HG03457 (cell line): ENCODE results near the gene DLX5.
A peak's percentile ranks its signal among the peaks of the same experiment; 100 is the strongest.
"Not testable (repeated sequence)": the region's sequence is repeated elsewhere in the genome, so short reads cannot be mapped to it uniquely, and the experiment has no call there.

ENCODE experiments used
- ATAC-seq: cut with Tn5 transposase; IDR thresholded peaks from one replicate; pipeline ENCODE4 v1.9.1; 2021; ENCODE audit warnings: moderate number of reproducible peaks; ENCODE audit not compliant: unreplicated experiment

DLX5 gene

GRCh38 chr7:97024209-97025129 lies at the start of gene DLX5:
Gene DLX5 (minus strand): TSS chr7:97024831. CDS start chr7:97024623, 208 bp downstream.
- no peak for ATAC-seq

GRCh38 chr7:97072025-97072424 lies 47.4 kb upstream of the DLX5 start:
- ATAC-seq: not testable (repeated sequence)

GRCh38 chr7:97064972-97065587 lies 40.4 kb upstream of the DLX5 start:
- peak; percentile 69 for ATAC-seq

- no peak for ATAC-seq
Measured at GRCh38 chr7:97064020-97064419, 39.4 kb upstream of the DLX5 start.

GRCh38 chr7:97043281-97043680 lies 18.6 kb upstream of the DLX5 start:
- no peak for ATAC-seq

GRCh38 chr7:97039374-97040065 lies 14.9 kb upstream of the DLX5 start:
- ATAC-seq: no peak

DNA sequence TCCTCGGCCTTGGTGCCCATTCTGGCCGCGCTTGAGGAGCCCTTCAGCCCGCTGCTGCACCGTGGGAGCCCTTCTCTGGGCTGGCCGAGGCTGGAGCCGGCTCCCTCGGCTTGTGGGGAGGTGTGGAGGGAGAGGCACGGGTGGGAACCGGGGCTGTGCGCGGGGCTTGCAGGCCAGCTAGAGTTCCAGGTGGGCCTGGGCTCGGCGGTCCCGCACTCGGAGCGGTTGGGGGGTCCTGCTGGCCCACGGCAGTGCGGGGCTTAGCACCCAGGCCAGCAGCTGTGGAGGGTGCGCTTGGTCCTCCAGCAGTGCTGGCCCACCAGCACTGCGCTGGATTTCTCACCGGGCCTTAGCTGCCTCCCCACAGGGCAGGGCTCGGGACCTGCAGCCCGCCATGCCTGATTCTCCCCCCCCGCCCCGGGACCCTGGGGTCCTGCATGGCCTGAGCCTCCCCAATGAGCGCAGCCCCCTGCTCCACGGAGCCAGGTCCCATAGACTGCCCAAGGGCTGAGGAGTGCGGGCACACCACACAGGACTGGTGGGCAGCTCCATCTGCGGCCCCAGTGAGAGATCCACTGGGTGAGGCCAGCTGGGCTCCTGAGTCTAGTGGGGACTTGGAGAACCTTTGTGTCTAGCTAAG lies 9.7 kb upstream of the DLX5 start:
- not testable (repeated sequence) for ATAC-seq

- ATAC-seq: peak; percentile 80
Measured at GRCh38 chr7:97027427-97028234, 3.0 kb upstream of the DLX5 start.

- no peak for ATAC-seq
Measured at GRCh38 chr7:97026715-97027426, 2.2 kb upstream of the DLX5 start.

DNA sequence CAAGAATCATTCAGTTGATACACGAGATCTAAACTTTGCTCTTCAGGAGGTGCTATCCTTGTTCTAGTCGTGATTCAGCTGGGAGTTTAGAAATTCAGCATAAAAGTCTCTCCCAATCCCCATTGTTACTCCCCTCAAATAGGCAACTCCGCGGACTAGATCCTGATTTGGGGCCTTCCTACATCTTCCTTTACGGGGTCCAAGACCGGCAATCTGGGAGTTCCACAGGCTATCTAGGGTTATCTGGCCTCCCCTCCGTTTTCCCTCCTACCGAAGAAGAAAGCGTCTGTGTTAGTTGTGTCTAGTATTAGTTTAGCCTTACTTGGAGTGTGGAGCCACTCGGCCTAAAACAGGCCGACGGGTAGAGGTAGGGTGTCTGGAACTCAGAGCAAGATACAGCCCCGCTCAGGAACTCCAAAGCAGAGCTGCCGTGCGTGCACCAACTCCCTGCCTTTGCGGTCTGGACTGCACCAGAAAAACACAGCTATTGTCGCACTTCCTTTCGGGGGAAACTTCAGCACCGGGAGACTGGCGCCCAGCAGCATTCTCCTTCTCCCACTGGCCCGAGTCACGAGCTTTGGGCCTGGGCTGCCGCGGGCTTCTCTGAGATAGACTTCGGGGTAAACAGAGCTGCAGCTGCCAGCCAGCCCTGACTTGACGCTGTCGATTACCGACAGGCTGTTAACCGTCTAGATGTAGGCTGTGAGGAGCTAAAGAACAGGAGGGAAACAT lies 1.5 kb upstream of the DLX5 start:
- no peak for ATAC-seq

DNA sequence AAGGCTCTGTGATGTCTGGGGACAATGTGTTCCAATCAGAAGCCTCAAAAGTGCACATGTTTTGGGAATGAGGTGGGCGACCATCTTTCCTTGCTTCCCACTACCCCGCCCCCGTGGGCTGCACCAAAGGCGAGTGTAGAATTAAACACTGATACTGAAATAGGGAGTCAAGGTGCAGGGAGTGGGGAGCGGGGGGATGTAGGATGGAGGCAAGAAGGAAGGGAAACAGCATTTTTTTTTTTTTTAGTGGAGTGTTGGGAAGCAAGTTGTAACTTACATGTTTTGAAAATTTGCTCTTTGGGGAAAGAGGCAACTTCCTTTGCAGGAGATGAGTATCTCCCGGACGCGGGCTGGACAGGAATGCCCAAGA lies 484 bp upstream of the DLX5 start:
- no peak for ATAC-seq

GRCh38 chr7:97022491-97023306 lies 1.9 kb downstream of the DLX5 start:
- no peak for ATAC-seq

DNA sequence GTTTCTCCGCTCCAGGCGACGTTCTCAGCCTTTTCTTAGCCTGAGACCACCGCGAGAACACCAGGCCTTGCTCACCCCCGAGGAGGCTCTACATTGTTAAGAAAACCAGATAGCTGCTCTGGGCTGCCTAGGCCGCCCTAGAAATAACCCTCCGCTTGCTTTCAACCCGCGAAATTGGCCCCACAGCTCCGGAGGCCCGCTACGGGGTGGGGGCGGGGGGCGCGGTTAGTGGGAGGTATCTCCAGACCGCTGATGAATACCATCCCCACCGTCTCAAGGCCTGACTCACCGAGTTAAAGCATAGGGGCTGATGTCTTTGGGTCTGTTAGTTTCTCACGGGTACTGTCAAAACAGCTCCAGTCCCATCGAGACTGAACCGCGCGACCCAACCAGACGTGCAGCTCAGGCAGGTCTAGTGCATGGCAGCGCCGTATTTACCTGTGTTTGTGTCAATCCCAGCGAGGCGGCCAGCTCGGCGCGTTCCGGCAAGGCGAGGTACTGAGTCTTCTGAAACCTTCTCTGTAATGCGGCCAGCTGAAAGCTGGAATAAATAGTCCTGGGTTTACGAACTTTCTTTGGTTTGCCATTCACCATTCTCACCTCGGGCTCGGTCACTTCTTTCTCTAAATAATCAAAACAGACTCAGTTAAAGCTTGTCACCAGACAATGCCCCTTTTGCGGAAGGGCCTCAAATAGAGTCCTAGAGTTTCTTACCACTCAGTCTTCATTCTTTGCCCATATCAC lies 2.7 kb downstream of the DLX5 start:
- no peak for ATAC-seq

- no peak for ATAC-seq
Measured at GRCh38 chr7:97020996-97021746, 3.5 kb downstream of the DLX5 start.

DNA sequence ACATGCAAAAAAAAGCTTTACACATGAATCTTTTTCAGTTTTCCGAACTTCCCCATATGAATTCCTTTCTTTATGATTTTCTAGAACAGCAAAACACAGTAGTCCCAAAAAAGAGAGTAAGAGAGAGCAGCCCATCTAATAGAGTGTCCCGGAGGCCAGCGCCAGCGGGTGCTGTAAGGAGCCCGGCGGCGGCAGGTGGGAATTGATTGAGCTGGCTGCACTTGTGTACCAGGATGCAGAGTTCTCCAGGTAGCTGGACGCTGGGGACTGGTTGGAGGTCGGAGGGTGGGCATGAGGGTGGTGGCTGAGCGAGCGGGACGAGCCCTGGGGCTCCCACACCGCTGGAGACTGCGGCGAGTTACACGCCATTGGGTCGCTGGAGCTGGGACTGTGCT lies 4.0 kb downstream of the DLX5 start:
- ATAC-seq: no peak

- ATAC-seq: no peak
Measured at GRCh38 chr7:97019710-97020225, 4.9 kb downstream of the DLX5 start.
